Measurements from ENCODE around the gene TMEM94. TPM values are rescaled to one million over a fixed set of nuclear protein-coding genes. Genes with fewer than 3 reads are reported as not detected.

TMEM94 gene
- total RNA-seq, 1 experiment from 2014 or later: 63.4 TPM

- BruUV-seq (replicated peaks): no TSS peak
- Mint-ChIP-seq H3K27me3 (ENCODE audit: unreplicated experiment) (no peaks in the 10 kb centered on the region), H3K36me3 (ENCODE audit: insufficient read depth, unreplicated experiment) (peaks cover 26% of the 10 kb centered on the region), H3K27ac (ENCODE audit: unreplicated experiment) (no peak overlapping the region), H3K4me1 (ENCODE audit: low read depth, unreplicated experiment) (no peaks in the 10 kb centered on the region), H3K4me3 (ENCODE audit: low read depth, unreplicated experiment) (no peak overlapping the region), H3K9me3 (ENCODE audit: low read depth, unreplicated experiment) (no peaks in the 10 kb centered on the region)
- CTCF ChIA-PET: no interaction called here
- no peak for DNase-seq
- no peak for TF ChIP-seq CTCF (IDR thresholded peaks at IDR 0.05; ENCODE audit: unreplicated experiment)
- intact Hi-C loops (cut with micrococcal nuclease; ENCODE audit: unreplicated experiment): no loop called here
Observed at GRCh38 chr17:75491680-75492079, 35.2 kb downstream of the TMEM94 start.

- no peak for TF ChIP-seq CTCF (IDR thresholded peaks at IDR 0.05; ENCODE audit: unreplicated experiment)
- no TSS peak for BruUV-seq (replicated peaks)
Observed at GRCh38 chr17:75492555-75493168, 36.2 kb downstream of the TMEM94 start.

GRCh38 chr17:75493476-75494129, 37.2 kb downstream of the TMEM94 start:
- Mint-ChIP-seq H3K27ac (ENCODE audit: unreplicated experiment) (no peak overlapping the region), H3K4me3 (ENCODE audit: low read depth, unreplicated experiment) (no peak overlapping the region), H3K4me1 (ENCODE audit: low read depth, unreplicated experiment) (no peaks in the 10 kb centered on the region), H3K9me3 (ENCODE audit: low read depth, unreplicated experiment) (no peaks in the 10 kb centered on the region), H3K27me3 (ENCODE audit: unreplicated experiment) (no peaks in the 10 kb centered on the region), H3K36me3 (ENCODE audit: insufficient read depth, unreplicated experiment) (peaks cover 20% of the 10 kb centered on the region)
- intact Hi-C loops (cut with micrococcal nuclease; ENCODE audit: unreplicated experiment): no loop called here
- CTCF ChIA-PET: no interaction called here
- TF ChIP-seq CTCF (IDR thresholded peaks at IDR 0.05; ENCODE audit: unreplicated experiment): no peak
- no TSS peak for BruUV-seq (replicated peaks)
- DNase-seq: no peak

More at GRCh38 chr17:75492555-75493168, 36.2 kb downstream of the TMEM94 start:
- Mint-ChIP-seq H3K27me3 (ENCODE audit: unreplicated experiment) (no peaks in the 10 kb centered on the region), H3K27ac (ENCODE audit: unreplicated experiment) (no peak overlapping the region), H3K36me3 (ENCODE audit: insufficient read depth, unreplicated experiment) (peaks cover 20% of the 10 kb centered on the region), H3K4me1 (ENCODE audit: low read depth, unreplicated experiment) (no peaks in the 10 kb centered on the region), H3K9me3 (ENCODE audit: low read depth, unreplicated experiment) (no peaks in the 10 kb centered on the region), H3K4me3 (ENCODE audit: low read depth, unreplicated experiment) (no peak overlapping the region)
- intact Hi-C loops (cut with micrococcal nuclease; ENCODE audit: unreplicated experiment): no loop called here
- CTCF ChIA-PET: no interaction called here
- no peak for DNase-seq

GRCh38 chr17:75494326-75494877, 38.0 kb downstream of the TMEM94 start:
- intact Hi-C loops (cut with micrococcal nuclease; ENCODE audit: unreplicated experiment): no loop called here
- no TSS peak for BruUV-seq (replicated peaks)
- peaks cover 27% of the 10 kb centered on the region for H3K36me3 Mint-ChIP-seq (ENCODE audit: insufficient read depth, unreplicated experiment)
- no peaks in the 10 kb centered on the region for H3K4me1 Mint-ChIP-seq (ENCODE audit: low read depth, unreplicated experiment)
- DNase-seq: no peak
- TF ChIP-seq CTCF (IDR thresholded peaks at IDR 0.05; ENCODE audit: unreplicated experiment): no peak
- CTCF ChIA-PET: no interaction called here
- H3K27ac Mint-ChIP-seq (ENCODE audit: unreplicated experiment): no peak overlapping the region
- H3K27me3 Mint-ChIP-seq (ENCODE audit: unreplicated experiment): no peaks in the 10 kb centered on the region
- H3K4me3 Mint-ChIP-seq (ENCODE audit: low read depth, unreplicated experiment): no peak overlapping the region
- H3K9me3 Mint-ChIP-seq (ENCODE audit: low read depth, unreplicated experiment): no peaks in the 10 kb centered on the region
